Type B pancreatic cell (in vitro differentiated cells): ENCODE data around the gene CAMTA1. TPM values are rescaled to one million over a fixed set of nuclear protein-coding genes. Genes with fewer than 3 reads are reported as not detected.

Source experiments
- DNase-seq: peaks from one replicate; pipeline ENCODE4 v3.0.0; 2021; ENCODE audit warnings: mixed read lengths; ENCODE audit not compliant: unreplicated experiment; ENCODE audit errors: extremely low spot score
- H3K27ac Mint-ChIP-seq: 2 replicates; pipeline ENCODE4 v1.8.0; 2021; ENCODE audit warnings: mild to moderate bottlenecking, mixed read lengths
- H3K27me3 Mint-ChIP-seq: 2 replicates; pipeline ENCODE4 v1.8.0; 2021; ENCODE audit warnings: mixed read lengths
- H3K36me3 Mint-ChIP-seq: 2 replicates; pipeline ENCODE4 v1.8.0; 2021; ENCODE audit warnings: mixed read lengths
- H3K4me1 Mint-ChIP-seq: one replicate; pipeline ENCODE4 v1.8.0; 2021; ENCODE audit warnings: mixed read lengths; ENCODE audit not compliant: unreplicated experiment
- H3K4me3 Mint-ChIP-seq: 2 replicates; pipeline ENCODE4 v1.8.0; 2021; ENCODE audit warnings: mild to moderate bottlenecking, mixed read lengths
- H3K9me3 Mint-ChIP-seq: 2 replicates; pipeline ENCODE4 v1.8.0; 2021; ENCODE audit warnings: mixed read lengths
- CTCF ChIP-seq: fragments of 200-600 bp; sonication (generic); conservative IDR thresholded peaks from 2 replicates; pipeline ENCODE4 v1.5.0; 2021; ENCODE audit warnings: antibody characterized with exemption, mild to moderate bottlenecking
- total RNA-seq: library from RNA; stranded (reverse); gene quantifications from 2 replicates; pipeline ENCODE4 v1.2.1, GENCODE V29; 2021; ENCODE audit warnings: low replicate concordance

Gene CAMTA1
- total RNA-seq, 1 donor from 2014 or later = 82.5 TPM

- no peak for DNase-seq
- H3K27ac Mint-ChIP-seq = no peak overlapping the region
- H3K4me1 Mint-ChIP-seq = no peaks in the 10 kb centered on the region
- no peak for TF ChIP-seq CTCF
- H3K27me3 Mint-ChIP-seq = peaks cover 18% of the 10 kb centered on the region
- H3K36me3 Mint-ChIP-seq = no peaks in the 10 kb centered on the region
- no peak overlapping the region for H3K4me3 Mint-ChIP-seq
- H3K9me3 Mint-ChIP-seq = no peaks in the 10 kb centered on the region
Observed at GRCh38 chr1:6991266-6991665, 206.0 kb downstream of the CAMTA1 start.

GRCh38 chr1:6995789-6996188 is 210.5 kb downstream of the CAMTA1 start:
- H3K4me1 Mint-ChIP-seq = no peaks in the 10 kb centered on the region
- H3K4me3 Mint-ChIP-seq = no peak overlapping the region
- H3K9me3 Mint-ChIP-seq = no peaks in the 10 kb centered on the region
- DNase-seq = no peak
- no peaks in the 10 kb centered on the region for H3K36me3 Mint-ChIP-seq
- TF ChIP-seq CTCF = no peak
- H3K27ac Mint-ChIP-seq = no peak overlapping the region
- peaks cover 9% of the 10 kb centered on the region for H3K27me3 Mint-ChIP-seq

DNA sequence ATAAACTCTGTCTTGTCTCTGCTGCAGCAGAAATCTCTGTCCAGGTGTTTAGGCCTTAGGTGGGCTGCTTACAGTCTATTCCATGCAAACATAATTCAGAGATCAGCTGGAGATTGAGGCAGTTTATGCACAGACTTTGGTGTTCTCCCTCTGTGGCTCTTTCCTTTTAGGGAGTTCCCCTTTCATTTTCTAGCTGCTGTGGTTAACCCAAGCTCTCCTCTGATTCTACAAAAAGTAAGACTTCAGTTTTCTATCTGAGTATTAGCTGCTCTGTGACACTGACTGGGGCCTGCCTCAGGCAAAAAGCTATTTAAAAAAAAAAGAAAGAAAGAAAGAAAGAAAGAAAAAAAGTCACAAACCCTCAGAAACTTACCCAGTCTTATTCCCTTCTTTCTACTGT is 211.1 kb downstream of the CAMTA1 start:
- no peak for TF ChIP-seq CTCF
- Mint-ChIP-seq H3K36me3 (no peaks in the 10 kb centered on the region), H3K4me1 (no peaks in the 10 kb centered on the region), H3K27ac (no peak overlapping the region), H3K9me3 (no peaks in the 10 kb centered on the region), H3K27me3 (peaks cover 9% of the 10 kb centered on the region), H3K4me3 (no peak overlapping the region)
- no peak for DNase-seq

GRCh38 chr1:6996866-6997265 is 211.6 kb downstream of the CAMTA1 start:
- no peaks in the 10 kb centered on the region for H3K9me3 Mint-ChIP-seq
- DNase-seq = no peak
- H3K4me3 Mint-ChIP-seq = no peak overlapping the region
- TF ChIP-seq CTCF = no peak
- no peaks in the 10 kb centered on the region for H3K36me3 Mint-ChIP-seq
- no peak overlapping the region for H3K27ac Mint-ChIP-seq
- no peaks in the 10 kb centered on the region for H3K4me1 Mint-ChIP-seq
- peaks cover 9% of the 10 kb centered on the region for H3K27me3 Mint-ChIP-seq

DNA sequence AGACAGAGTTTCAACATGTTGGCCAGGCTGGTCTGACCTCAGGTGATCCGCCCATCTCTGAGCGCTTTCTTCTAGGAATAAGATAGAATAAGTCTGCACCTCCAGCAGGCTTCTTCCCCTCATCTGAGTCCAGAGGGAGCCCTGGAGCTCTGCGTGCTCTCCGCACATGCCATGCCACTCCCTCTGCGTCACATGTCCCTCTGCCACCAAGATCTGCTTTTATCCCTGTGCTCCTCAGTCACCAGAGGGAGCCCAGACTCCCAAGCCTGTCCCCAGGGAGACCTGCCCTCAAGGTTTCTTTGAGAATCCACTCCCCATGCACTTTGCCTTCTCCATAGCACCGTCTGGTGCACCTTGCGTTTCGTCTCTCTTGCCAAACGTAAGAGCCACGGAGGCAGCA is 213.0 kb downstream of the CAMTA1 start:
- Mint-ChIP-seq H3K9me3 (no peaks in the 10 kb centered on the region), H3K4me3 (no peak overlapping the region), H3K27ac (no peak overlapping the region), H3K4me1 (no peaks in the 10 kb centered on the region), H3K36me3 (no peaks in the 10 kb centered on the region), H3K27me3 (peaks cover 9% of the 10 kb centered on the region)
- DNase-seq = no peak
- no peak for TF ChIP-seq CTCF

- Mint-ChIP-seq H3K4me3 (no peak overlapping the region), H3K27ac (no peak overlapping the region), H3K36me3 (no peaks in the 10 kb centered on the region), H3K4me1 (no peaks in the 10 kb centered on the region), H3K27me3 (peaks cover 9% of the 10 kb centered on the region), H3K9me3 (no peaks in the 10 kb centered on the region)
- DNase-seq = no peak
- no peak for TF ChIP-seq CTCF
Observed at GRCh38 chr1:6999826-7000225, 214.6 kb downstream of the CAMTA1 start.
